Esophagus (tissue), 2 donors: Measurements from ENCODE around the gene CADM2. TPM values are rescaled to one million over a fixed set of nuclear protein-coding genes. Genes with fewer than 3 reads are reported as not detected.

Experiments used
- H3K27ac ChIP-seq, 2 donors: one replicate each; pipeline ENCODE4 v1.5.1; 2013; ENCODE audit warnings: low read depth in 2 of 2, mild to moderate bottlenecking in 2 of 2, inconsistent platforms in 1 of 2, low read length in 1 of 2, moderate library complexity in 1 of 2
- H3K27me3 ChIP-seq, 2 donors: one replicate each; pipeline ENCODE4 v1.6.1; 2013; ENCODE audit warnings: low read length in 2 of 2, control low read depth in 1 of 2, mild to moderate bottlenecking in 1 of 2; ENCODE audit not compliant: insufficient read depth in 2 of 2, control insufficient read depth in 1 of 2
- H3K36me3 ChIP-seq, 2 donors: one replicate each; pipeline ENCODE4 v1.6.1; 2013; ENCODE audit warnings: low read length in 1 of 2; ENCODE audit not compliant: control insufficient read depth in 2 of 2, insufficient read depth in 2 of 2
- H3K4me1 ChIP-seq, 2 donors: one replicate each; pipeline ENCODE4 v1.6.1; 2013; ENCODE audit warnings: low read length in 1 of 2; ENCODE audit not compliant: control insufficient read depth in 2 of 2, insufficient read depth in 2 of 2
- H3K4me3 ChIP-seq, 2 donors: one replicate each; pipeline ENCODE4 v1.5.1; 2013; ENCODE audit warnings: low read length in 2 of 2, mild to moderate bottlenecking in 2 of 2, low read depth in 1 of 2, moderate library complexity in 1 of 2
- H3K9me3 ChIP-seq, 2 donors: one replicate each; pipeline ENCODE4 v1.6.1; 2013; ENCODE audit warnings: mild to moderate bottlenecking in 2 of 2, low read depth in 1 of 2, low read length in 1 of 2, moderate library complexity in 1 of 2; ENCODE audit not compliant: control insufficient read depth in 2 of 2, insufficient read depth in 1 of 2
- WGBS, 2 donors: extraction: QIAGEN DNeasy Blood & Tissue Kit; methylation state at CpG; one replicate each; pipeline ENCODE4 v1.1.7; 2013; 5-methylcytosine and 5-hydroxymethylcytosine counted together
- polyA plus RNA-seq, 2 donors: library from polyadenylated mRNA; stranded (reverse); fragments of 200-250 nt; gene quantifications; one replicate each; pipeline ENCODE4 v1.2.3, GENCODE V29; 2013
- donor health status: healthy with polysubstance abuse.
- donor health status: Bipolar disorder and iron deficiency.

CADM2 gene
- polyA plus RNA-seq, 2 donors: 0.12 to 0.25 TPM

DNA sequence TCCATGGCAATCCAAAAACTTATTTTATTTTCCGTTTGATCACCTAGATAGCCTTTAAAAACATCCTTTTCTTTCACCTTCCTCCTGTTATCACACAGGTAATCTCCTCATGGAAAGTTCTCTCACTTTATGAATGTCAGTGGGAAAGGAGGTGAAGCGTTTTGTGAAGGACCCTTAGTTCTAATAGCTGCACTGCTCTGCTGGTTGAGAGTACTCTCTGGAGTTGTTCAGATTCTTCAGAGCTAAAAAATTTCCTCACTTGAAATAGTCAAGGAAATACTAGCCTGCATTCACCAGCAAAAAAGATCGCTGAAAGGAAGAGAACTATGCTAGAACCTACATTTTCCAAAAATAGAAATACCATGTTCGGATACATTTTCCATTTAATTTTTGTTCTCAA, 1097.2 kb downstream of the CADM2 start:
- Histone ChIP-seq H3K27ac (no peak overlapping the region), H3K27me3 (no peaks in the 10 kb centered on the region), H3K36me3 (no peaks in the 10 kb centered on the region), H3K4me1 (no peaks in the 10 kb centered on the region), H3K9me3 (no peaks in the 10 kb centered on the region), H3K4me3 (no peak overlapping the region)
- 66 to 80% methylated on average over 4 of the region's 4 CpGs for WGBS, 2 donors

DNA sequence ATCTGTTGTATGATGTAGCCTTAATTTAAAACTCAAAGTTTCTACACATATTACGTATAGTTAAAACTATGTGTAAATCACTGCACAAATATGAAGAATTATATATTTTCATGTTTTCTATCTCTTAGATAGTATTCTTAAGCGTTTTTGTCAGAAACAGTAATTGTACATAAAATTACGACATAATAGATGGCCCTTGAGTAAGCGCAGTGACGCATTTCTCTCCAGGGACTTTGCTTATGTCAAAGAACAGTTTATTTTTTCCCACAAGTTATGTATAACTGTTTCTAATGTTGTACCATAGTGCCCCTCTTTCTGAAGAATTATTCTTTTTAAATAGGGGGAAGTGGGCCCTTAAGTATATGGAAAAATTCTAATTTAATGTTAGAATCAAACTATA, 1098.2 kb downstream of the CADM2 start:
- no peaks in the 10 kb centered on the region for H3K9me3 ChIP-seq
- WGBS, 2 donors: 75 to 77% methylated on average over 5 of the region's 5 CpGs
- no peaks in the 10 kb centered on the region for H3K36me3 ChIP-seq
- no peak overlapping the region for H3K4me3 ChIP-seq
- no peaks in the 10 kb centered on the region for H3K4me1 ChIP-seq
- H3K27ac ChIP-seq: no peak overlapping the region
- no peaks in the 10 kb centered on the region for H3K27me3 ChIP-seq

DNA sequence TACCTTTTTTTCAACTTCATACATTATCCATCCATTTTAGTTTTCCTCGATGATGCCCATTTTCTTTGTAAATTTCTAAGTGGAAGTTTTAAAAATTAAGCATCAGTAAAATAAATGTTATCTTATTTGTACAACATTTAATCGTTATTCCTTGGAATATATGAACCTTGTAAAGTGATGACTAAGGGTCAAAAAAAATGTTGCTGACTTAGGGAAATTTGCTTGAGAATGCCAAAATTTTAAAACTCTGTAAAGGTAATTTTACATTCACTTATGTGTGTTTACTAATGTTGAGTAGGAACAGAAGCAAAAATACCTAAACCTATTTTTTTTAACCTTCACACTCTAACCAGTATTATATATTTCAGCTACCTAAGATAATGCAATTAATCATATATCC, 1115.0 kb downstream of the CADM2 start:
- Histone ChIP-seq H3K4me1 (no peaks in the 10 kb centered on the region), H3K27ac (no peak overlapping the region), H3K9me3 (no peaks in the 10 kb centered on the region), H3K36me3 (no peaks in the 10 kb centered on the region), H3K4me3 (no peak overlapping the region), H3K27me3 (no peaks in the 10 kb centered on the region)
- 84 to 90% methylated on average over 2 of the region's 2 CpGs for WGBS, 2 donors

DNA sequence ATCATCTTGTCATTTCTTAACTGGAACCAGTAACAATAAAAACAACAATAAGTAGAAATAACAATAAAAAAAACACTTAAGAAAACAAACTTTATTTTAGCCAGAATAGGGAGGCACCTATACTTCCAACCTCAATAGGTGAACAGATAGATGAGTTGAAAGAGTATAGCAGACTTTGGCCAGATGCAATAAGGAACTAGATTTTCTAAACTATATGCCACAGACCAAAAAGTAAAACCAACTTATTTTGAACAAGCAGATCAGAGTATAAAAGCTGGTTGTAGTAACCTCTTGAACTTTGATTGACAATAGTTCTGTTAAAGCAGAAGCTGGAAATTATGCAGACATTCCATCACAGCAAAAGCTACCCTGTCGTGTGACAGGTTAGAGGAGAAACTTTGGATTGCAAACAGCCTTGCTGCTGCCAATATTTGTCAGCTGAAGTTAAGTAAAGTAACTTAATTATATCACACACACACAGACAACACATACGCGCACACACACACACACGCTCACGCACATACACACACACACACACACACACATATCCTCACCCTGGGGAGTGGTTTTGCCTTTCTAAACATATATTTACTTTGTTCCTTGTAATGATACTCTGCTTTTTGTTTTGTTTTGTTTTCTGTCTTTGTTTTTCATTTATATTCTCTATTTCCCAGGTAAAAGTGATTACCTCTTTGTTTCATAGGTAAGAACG, 1128.5 kb downstream of the CADM2 start:
- Histone ChIP-seq H3K27ac (no peak overlapping the region), H3K4me3 (no peak overlapping the region), H3K36me3 (no peaks in the 10 kb centered on the region), H3K9me3 (peaks cover 0 to 10% of the 10 kb centered on the region in 2 donors), H3K4me1 (no peaks in the 10 kb centered on the region), H3K27me3 (no peaks in the 10 kb centered on the region)
- 54 to 65% methylated on average over 6 of the region's 6 CpGs for WGBS, 2 donors

DNA sequence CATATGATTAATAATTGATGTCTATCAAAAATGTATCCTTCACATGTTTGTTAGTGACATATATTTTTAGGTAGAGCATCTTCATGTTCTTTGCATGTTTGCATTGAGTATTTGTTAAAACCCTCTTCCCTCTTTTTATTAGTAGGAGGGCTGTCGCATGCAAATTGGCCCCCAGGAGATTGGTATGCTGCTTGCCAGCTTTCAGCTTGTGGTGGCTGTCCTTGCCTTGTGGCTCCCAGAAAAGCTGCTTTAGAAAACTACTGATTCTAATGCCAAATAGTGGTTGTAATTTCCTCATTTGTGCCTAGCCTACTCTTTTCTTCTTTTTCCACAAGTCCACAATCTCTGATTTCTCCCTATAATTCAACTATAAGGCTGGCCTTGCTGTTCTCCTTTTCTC, 1145.4 kb downstream of the CADM2 start:
- no peaks in the 10 kb centered on the region for H3K36me3 ChIP-seq

DNA sequence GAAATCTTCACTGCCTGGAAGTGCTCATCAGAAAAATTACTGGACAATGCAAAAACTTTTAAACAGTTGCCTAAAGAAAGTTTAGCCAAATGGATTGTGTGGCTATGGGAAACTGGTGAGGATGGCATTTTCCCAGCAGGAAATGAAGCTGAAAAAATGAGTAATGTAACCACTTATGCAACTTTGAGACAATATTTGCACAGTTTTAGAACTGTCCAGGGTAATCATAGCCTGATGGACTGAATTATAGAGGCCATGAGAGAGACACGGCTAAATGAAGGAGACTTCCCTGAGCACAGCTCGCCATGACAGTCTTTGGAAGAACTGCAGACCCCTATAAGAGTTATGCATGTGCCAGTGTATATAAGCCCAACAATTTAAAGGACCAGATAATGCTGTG, 1150.6 kb downstream of the CADM2 start:
- no peaks in the 10 kb centered on the region for H3K36me3 ChIP-seq

More for the DNA sequence above, 1145.4 kb downstream of the CADM2 start:
- Histone ChIP-seq H3K4me3 (no peak overlapping the region), H3K4me1 (no peaks in the 10 kb centered on the region), H3K27me3 (no peaks in the 10 kb centered on the region), H3K27ac (no peak overlapping the region), H3K9me3 (peaks cover 0 to 4% of the 10 kb centered on the region in 2 donors)
- WGBS, 2 donors: 49 to 61% methylated on average over 1 of the region's 1 CpG

More for the DNA sequence above, 1150.6 kb downstream of the CADM2 start:
- no peaks in the 10 kb centered on the region for H3K27me3 ChIP-seq
- no peaks in the 10 kb centered on the region for H3K4me1 ChIP-seq
- H3K9me3 ChIP-seq: peaks cover 0 to 4% of the 10 kb centered on the region in 2 donors
- no peak overlapping the region for H3K27ac ChIP-seq
- 49 to 58% methylated on average over 2 of the region's 2 CpGs for WGBS, 2 donors
- H3K4me3 ChIP-seq: no peak overlapping the region
